HG03039 (cell line): ENCODE data around the gene CTNNBL1.

Experiments used
- ATAC-seq: cut with Tn5 transposase; IDR thresholded peaks from one replicate; pipeline ENCODE4 v1.9.1; 2021; ENCODE audit warnings: mild to moderate bottlenecking, moderate library complexity; ENCODE audit not compliant: unreplicated experiment

The CTNNBL1 gene

DNA sequence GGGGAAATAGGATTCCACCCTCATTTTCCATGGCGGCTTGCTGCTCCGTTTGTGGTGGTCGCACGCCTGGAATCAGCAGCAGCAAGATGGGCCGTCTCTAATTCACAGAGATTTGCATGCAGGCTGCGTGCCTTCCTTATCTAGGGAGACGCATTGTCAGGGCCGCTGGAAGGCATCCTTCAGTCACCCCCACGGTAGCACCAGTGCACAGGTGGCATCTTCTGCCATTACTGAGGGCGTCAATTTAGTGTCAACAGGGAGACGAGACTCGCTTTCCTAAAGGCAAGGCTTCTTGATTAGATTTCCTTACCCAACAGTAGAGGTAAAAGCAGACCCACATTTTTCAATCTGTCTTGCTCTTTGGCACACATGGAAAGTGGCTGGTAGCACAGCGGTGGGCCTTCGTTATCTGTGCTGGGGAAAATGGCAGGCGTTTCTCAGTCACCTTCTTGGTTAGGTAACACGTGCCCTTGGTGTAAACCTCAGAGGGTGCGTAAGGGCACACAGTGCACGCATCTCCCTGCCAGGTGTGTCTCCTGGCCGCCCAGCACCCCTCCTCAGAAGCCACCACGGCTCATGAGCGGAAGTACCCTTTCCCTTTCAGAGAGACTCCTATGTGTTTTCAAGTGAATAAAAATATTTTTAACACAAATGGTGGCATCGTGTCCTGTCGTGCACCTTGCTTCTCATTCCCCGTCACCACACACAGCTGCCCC is 181.8 kb downstream of the CTNNBL1 start:
- ATAC-seq: no peak

GRCh38 chr20:37876863-37877262 is 183.0 kb downstream of the CTNNBL1 start:
- ATAC-seq: no peak

DNA sequence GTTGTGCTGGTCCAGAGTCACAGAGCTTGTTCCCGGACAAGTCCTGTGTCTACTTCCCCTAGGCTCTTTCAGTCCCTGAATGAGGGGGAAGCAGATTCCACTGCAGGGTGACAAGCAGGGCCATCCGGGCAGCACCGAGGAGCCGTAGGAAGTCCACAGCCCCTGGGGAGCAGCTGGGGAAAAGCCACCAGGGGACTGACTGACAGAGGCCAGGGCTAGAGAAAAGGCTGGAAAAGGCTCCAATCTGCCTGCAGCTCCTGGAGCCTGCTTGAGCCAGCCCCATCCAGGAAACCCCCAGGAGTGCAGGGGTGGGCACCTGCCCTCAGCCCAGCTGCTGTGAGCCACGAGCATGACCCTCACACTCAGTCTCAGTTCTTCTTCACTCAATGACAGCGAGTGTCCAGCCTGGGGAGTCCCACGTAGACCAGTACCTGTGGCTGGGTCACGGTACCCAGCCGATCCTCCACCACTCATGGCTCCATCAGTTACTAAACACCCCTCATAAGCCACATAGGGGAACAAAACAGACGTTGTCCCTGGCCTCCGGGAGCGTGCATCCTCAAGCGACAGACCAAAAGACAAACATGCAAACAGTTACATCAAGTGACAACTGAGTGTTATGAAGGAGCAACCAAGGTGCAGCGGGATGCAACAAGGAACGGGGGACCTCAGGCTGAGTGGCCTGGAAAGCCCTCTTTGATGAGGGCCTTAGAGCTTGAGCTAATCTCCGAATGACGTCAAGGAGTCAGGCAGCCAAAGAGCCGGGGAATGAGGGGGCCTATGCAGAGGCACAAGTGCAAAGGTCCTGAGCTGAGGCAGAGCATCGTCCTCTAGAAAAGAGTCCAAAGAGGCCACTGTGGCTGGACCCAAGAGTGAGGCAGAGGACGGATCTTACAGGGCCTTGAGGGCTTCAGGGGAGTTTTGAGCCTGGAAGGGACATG is 184.3 kb downstream of the CTNNBL1 start:
- no peak for ATAC-seq

DNA sequence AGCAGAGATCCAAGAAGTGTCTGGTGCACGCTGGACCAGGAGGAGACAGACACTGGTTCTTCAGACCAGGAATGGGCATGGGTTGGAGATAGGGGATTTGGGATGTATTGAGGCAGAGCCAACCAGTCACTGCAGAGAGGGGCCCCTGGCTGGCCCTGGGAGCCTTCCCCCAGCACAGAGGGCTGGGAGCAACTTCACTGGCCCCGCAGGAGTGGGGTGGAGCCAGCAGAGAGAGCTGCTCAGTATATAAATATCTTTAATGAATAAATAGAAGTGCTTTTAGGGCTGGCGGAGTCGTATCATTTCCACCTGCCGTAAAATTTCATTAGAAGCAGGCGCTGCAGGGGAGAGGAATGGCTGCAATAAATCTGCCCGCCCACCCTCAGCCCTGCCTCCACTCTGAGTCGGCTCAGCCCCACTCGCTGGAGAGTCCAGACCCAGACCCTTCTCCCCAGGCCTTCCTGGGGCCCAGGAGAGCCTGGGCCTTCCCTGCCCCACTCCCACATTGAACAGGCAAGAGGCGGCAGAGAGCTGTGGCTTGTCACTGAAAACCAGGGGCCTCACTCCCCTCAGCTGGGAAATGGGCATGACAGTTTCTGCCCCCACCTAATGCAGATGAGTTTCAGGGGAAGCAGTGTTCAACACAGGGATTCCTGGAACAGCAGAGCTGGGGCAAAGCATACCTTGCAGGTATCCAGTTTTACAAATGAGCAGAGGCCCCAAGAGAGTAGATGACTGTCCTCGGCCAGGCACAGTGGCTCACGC is 185.2 kb downstream of the CTNNBL1 start:
- no peak for ATAC-seq

- no peak for ATAC-seq
Measured at GRCh38 chr20:37879843-37880242, 186.0 kb downstream of the CTNNBL1 start.

DNA sequence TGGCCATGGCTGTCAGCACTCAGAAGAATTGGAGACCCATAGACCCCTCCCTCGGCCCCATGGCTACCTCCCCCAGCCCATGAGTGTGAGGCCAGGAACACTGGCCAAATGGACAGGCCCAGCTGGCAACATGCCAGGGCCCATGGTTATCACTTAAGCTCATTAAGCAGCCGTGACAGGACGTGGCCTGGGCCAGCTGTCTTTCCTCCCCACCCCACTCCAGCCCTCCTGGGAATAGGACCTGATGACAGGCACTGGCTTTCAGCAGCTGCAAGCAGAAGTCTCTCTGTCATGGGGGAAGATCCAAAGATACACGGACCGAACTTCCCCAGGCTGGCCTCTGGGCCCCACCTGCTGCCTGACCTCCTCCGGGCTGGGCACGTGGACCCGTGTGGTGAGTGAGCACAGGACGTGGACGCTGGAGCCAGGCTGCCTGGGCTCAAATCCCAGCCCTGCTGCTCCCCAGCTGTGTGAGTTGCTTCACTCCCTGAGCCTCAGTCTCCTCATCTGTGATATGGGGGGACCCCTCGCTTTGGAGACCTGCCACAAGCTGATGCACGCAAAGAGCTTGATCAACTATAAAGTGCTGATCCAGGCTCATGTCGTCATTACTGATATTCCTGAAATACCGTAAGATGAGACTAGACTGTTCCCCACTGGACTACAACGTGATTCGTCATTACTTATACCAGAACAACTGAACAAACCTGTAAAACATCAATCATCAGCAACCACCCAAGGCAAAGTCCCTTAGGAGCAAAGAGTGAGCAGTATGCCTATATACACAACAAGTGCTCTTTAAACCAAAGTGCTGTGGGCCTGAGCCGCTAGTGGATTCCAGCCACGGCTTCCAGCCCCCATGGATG is 187.1 kb downstream of the CTNNBL1 start:
- ATAC-seq: no peak

DNA sequence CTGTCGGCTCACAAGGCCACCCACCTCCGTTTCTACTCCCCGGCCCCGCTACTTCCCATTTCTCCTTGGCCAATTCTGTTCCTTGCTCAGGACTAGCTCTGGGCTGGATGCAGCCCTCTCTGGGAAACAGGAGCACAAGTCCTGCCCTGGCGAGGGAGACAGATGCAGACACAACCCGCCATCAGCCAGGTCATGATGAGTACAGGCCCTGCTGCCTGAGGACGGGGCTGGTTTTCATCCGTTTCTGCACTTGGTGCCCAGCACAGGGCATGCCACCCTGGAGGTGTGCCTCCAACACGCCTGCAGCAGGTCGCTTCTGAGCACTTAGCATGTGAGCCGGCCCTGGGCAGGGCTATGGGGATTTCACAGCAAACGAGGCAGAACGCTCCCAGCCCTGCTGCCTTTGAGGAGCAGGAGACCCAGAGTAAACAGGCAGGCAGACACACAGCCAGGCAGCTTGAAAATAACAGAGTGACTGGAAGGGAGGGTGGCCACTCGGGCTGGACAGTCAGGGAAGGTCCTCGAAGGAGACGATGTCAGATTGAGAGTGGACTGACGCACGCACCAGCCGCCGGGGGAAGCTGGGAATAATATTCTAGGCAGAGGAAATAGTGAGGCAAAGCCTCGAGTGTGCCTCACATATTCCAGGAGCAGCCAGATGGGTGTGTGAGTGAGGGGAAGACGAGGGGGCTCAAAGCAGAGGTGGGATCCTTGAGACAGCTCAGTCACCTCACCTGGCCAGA is 187.9 kb downstream of the CTNNBL1 start:
- ATAC-seq: no peak

GRCh38 chr20:37882961-37883712 is 189.3 kb downstream of the CTNNBL1 start:
- ATAC-seq: no peak

- no peak for ATAC-seq
Measured at GRCh38 chr20:37885042-37885441, 191.2 kb downstream of the CTNNBL1 start.

DNA sequence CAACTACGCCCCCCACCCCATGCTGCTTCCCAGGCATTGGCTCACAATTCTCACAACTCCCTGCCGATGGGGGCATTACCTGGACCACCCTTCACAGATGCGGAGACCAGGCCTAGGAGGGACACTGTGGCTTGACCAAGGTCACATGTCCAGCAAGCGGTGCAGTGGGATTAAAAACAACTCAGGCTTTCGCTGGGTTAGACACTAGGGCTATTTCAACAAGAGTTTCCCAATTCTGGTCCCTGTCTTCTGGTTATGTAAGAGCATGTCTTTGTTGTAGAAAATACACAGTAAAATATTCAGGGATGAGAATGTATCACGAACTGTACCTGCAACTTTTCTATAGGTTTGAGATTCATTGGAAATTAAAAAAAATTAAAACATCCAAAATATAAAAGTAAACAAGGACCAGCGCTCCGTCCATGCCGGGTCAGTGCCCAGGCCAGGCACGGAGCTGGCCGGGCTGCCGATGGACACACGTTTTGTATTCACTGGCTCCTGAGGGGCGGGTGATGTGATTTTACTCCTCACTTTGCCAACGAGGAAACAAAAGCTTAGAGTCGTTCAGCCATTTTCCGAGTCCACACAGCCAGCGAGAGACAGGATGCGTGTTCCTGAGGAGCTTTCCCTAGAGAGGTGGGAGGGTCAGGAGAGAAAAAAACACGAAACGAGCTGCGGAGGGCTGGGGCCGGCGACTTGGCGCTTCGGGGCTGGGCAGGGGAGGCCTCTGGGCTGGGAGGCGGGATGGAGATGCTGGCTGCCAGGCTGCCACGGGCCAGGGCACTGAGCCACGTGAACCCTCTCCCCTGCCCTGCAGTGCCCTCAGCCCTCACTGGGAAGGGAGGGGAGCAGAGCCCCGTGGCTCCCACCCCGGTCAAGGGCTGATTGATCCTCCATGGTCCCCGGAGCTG is 192.0 kb downstream of the CTNNBL1 start:
- no peak for ATAC-seq

DNA sequence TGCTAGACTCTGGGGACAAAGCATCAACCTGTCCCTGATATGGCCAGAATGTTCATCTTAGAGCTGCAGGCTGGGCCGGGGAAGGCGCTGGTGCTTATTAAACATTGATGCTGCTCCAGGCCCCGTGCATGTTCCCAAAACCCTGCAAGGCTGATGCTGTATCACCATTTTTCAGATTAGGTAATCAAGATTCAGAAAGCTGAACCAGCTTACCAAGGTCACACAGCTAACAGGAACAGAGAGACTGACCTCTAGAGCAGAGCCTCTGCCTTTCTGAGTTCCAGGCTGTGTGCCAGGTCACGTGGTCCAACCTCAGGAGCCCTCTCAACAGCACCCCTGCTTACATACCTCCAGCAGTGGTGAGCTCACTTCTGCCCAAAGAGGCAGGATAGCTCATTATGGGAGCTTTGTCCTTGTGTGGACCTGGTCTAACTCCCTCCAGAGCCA is 193.0 kb downstream of the CTNNBL1 start:
- no peak for ATAC-seq

DNA sequence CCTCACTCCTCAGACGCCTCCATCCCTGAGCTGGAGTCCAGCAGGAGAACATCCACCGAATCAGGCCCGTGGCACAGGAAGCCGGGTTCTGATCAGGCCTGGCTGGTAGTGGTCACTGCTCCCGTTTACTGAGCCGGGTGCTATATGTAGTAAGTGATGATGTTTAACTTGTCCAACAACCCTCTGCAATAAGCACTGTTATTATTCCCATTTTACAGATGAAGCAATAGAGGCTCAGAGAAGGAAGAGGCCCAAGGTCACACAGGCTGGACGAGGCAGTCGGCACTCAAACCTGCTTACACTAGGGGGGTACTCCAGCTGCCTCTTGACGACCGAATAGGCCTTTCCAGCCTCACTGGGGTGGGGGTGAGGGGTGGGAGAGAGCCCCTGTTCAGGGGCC is 194.8 kb downstream of the CTNNBL1 start:
- ATAC-seq: no peak

DNA sequence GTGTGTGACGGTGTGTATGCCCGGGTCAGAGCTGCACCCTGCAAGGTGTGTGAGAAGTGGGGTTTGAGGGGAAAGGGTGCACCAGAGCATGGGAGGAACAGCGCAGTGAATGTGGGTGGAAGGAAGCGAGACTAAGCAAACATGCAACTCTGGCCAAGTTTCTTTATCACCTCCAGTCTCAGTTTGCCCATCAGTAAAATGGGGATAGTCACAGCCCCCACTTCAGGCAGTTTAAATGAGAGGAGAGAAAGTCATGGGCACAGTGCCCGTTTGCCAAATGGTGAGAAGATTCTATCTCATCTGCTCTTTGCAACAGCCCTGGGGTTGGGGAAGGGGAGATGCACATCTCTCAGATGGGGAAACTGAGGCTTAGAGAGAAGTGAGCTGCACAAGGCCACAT is 196.3 kb downstream of the CTNNBL1 start:
- no peak for ATAC-seq

- no peak for ATAC-seq
Measured at GRCh38 chr20:37890643-37891042, 196.8 kb downstream of the CTNNBL1 start.

- no peak for ATAC-seq
Measured at GRCh38 chr20:37892001-37892400, 198.2 kb downstream of the CTNNBL1 start.

- no peak for ATAC-seq
Measured at GRCh38 chr20:37893566-37894241, 199.9 kb downstream of the CTNNBL1 start.

- ATAC-seq: no peak
Measured at GRCh38 chr20:37894454-37894853, 200.6 kb downstream of the CTNNBL1 start.
